Measurements from ENCODE around the gene CYP27B1. TPM values are rescaled to one million over a fixed set of nuclear protein-coding genes. Genes with fewer than 3 reads are reported as not detected.

The CYP27B1 gene, protein sequence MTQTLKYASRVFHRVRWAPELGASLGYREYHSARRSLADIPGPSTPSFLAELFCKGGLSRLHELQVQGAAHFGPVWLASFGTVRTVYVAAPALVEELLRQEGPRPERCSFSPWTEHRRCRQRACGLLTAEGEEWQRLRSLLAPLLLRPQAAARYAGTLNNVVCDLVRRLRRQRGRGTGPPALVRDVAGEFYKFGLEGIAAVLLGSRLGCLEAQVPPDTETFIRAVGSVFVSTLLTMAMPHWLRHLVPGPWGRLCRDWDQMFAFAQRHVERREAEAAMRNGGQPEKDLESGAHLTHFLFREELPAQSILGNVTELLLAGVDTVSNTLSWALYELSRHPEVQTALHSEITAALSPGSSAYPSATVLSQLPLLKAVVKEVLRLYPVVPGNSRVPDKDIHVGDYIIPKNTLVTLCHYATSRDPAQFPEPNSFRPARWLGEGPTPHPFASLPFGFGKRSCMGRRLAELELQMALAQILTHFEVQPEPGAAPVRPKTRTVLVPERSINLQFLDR
- 1 to 10 TPM; 1.5 to 4.7 TPM for total RNA-seq
- polyA plus RNA-seq (ENCODE audit: insufficient read length in 6 of 6), result 1 to 10 TPM in 4 of 6 donors, under 1 TPM in 2; 0.58 to 3.4 (median 1.4) TPM
- long read RNA-seq, donor 1, result 0 reads
- long read RNA-seq, donor 2, result 0 reads
- long read RNA-seq, donor 3, result 0 reads
- long read RNA-seq, donor 4, partial matches to known transcripts, result 0 of 1 reads
- long read RNA-seq, donor 4, other reads (novel, unspliced or antisense), result 0 of 1 reads
- long read RNA-seq, donor 5, result 0 reads
- long read RNA-seq, donor 6, result 0 reads
- long read RNA-seq, donor 7, result 0 reads
- long read RNA-seq, donor 8, result 0 reads
- long read RNA-seq, donor 9, result 0 reads
- long read RNA-seq, donor 10, result 0 reads
- long read RNA-seq, donor 11, result 0 reads
- long read RNA-seq, donor 12, result 0 reads

GRCh38 chr12:57766464-57767304, at the start of gene CYP27B1:
CYP27B1 (minus strand) TSS chr12:57767078; CDS start chr12:57767041, 37 bp downstream.
- DNase-seq, result peak in 2 of 4 donors; percentile 65 to 77
- H3K4me1 ChIP-seq, result peaks cover 28 to 47% of the 10 kb centered on the region in 2 donors
- no peak for TF ChIP-seq CTCF (IDR thresholded peaks at IDR 0.05)
- intact Hi-C loops (cut with DNase I), result no loop called here
- H3K9me3 ChIP-seq, result no peaks in the 10 kb centered on the region
- H3K36me3 ChIP-seq, result peaks cover 0 to 28% of the 10 kb centered on the region in 2 donors
- peak within 1 kb of the TSS; percentile 38 to 45 for H3K4me3 ChIP-seq
- no peak within 1 kb of the TSS for H3K27ac ChIP-seq
- H3K27me3 ChIP-seq, result peaks cover 24 to 55% of the 10 kb centered on the region in 2 donors
- peak; percentile 47 for ATAC-seq

GRCh38 chr12:57816001-57816854, 49.4 kb upstream of the CYP27B1 start:
- ATAC-seq (no peak), DNase-seq (no peak)
- Histone ChIP-seq H3K4me3 (no peak overlapping the region), H3K4me1 (peaks cover 15 to 48% of the 10 kb centered on the region in 2 donors), H3K9me3 (no peaks in the 10 kb centered on the region), H3K36me3 (peaks cover 0 to 49% of the 10 kb centered on the region in 2 donors), H3K27ac (peak overlapping the region; percentile 53 to 73), H3K27me3 (no peaks in the 10 kb centered on the region)
- no peak for TF ChIP-seq CTCF (IDR thresholded peaks at IDR 0.05)
- intact Hi-C loops (cut with DNase I), result no loop called here

DNA sequence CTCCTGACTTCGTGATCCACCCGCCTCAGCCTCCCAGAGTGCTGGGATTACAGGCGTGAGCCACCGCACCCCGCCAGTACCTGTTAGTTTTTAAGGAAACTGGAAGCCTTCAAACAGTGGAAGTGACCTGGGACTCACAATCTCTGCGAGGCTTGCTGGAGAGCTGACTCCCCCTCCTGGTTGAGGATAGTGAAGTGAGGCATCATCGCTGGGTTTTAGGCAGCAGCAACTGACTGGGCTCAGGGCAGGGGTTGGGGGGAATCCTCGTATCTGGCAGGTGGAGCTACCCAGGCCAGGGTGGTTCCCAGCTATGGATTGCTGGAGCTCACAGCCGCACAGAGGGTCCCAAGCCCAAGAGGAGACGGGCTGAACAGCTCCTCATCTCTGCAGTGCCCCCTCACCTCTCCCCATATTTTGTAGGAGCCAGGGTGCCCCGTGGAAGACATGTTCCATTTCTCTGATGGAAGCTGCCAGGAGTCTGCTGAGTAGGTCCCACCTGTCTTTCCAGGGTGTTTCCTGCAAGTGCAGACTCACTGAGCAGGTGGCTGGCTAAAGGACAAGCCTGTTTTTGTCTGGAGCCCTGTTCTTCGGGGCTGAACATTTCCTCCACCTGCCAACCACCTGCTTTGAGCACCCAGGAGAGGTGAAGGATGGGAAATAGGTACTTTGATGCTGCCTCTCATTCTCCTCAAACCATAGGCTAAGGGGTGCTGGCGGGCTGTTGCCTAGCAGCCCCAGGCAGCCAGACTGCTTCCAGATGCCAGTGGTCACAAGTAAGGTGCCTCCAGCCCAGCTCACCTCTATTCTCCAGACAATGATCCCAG, 48.5 kb upstream of the CYP27B1 start:
- peaks cover 0 to 49% of the 10 kb centered on the region in 2 donors for H3K36me3 ChIP-seq
- H3K27ac ChIP-seq, result peak overlapping the region in 1 of 2 donors; percentile 73
- no peak for ATAC-seq
- H3K9me3 ChIP-seq, result no peaks in the 10 kb centered on the region
- no peak overlapping the region for H3K4me3 ChIP-seq
- no peak for DNase-seq
- no peaks in the 10 kb centered on the region for H3K27me3 ChIP-seq
- TF ChIP-seq CTCF (IDR thresholded peaks at IDR 0.05), result no peak
- intact Hi-C loops (cut with DNase I), result no loop called here
- H3K4me1 ChIP-seq, result peaks cover 15 to 53% of the 10 kb centered on the region in 2 donors
